Uterus (tissue), 2 donors: ENCODE results near the gene TRPV6.

Experiments
- POLR2A ChIP-seq, 2 donors: fragments of 450-650 bp; IDR thresholded peaks; one replicate each; pipeline ENCODE4 v1.6.1; 2016; ENCODE audit warnings: antibody characterized with exemption in 2 of 2, mild to moderate bottlenecking in 1 of 2, moderate library complexity in 1 of 2
- TF ChIP-seq, protein P1 (sequence below), 4 experiments: fragments of 200-600 bp in 2 of 4; fragments of 450-650 bp in 2 of 4; sonication (generic) in 2 of 4; IDR thresholded peaks; one replicate each; pipeline ENCODE4 v1.5.1; 2016 to 2019; ENCODE audit warnings: antibody characterized with exemption in 4 of 4, mild to moderate bottlenecking in 2 of 4, moderate library complexity in 1 of 4

DNA sequence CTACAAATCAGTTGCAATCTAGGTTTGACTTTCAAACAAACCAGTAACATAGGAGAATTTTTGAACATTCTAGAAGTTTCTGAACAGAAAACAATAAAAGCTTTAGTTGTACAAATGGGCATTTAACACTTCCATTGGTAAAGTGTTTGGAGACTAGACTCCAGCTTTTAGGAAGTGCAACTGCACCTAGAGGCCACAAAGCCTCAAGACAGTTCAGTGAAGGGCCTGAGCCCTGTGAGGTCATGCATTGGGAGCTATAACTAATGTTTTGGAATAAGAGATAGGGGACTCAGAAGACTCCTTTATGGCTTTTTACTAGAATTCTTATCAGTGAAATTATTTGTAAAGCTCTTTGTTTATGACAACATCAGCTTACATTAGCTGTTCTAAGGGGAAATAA, 33.6 kb downstream of the TRPV6 start:
- TF ChIP-seq, protein P1, sequence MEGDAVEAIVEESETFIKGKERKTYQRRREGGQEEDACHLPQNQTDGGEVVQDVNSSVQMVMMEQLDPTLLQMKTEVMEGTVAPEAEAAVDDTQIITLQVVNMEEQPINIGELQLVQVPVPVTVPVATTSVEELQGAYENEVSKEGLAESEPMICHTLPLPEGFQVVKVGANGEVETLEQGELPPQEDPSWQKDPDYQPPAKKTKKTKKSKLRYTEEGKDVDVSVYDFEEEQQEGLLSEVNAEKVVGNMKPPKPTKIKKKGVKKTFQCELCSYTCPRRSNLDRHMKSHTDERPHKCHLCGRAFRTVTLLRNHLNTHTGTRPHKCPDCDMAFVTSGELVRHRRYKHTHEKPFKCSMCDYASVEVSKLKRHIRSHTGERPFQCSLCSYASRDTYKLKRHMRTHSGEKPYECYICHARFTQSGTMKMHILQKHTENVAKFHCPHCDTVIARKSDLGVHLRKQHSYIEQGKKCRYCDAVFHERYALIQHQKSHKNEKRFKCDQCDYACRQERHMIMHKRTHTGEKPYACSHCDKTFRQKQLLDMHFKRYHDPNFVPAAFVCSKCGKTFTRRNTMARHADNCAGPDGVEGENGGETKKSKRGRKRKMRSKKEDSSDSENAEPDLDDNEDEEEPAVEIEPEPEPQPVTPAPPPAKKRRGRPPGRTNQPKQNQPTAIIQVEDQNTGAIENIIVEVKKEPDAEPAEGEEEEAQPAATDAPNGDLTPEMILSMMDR (IDR thresholded peaks at IDR 0.05), result no peak
- TF ChIP-seq POLR2A (IDR thresholded peaks at IDR 0.05), result no peak
